ENCODE data around the gene FAM210A.

The FAM210A gene

GRCh38 chr18:13620206-13620672 is 106.1 kb downstream of the FAM210A start:
- DNase-seq, result no peak

GRCh38 chr18:13619505-13620205 is 106.7 kb downstream of the FAM210A start:
- no peak for DNase-seq

- no peak for DNase-seq
Measured at GRCh38 chr18:13618760-13619438, 107.5 kb downstream of the FAM210A start.

- no peak for DNase-seq
Measured at GRCh38 chr18:13617826-13618515, 108.4 kb downstream of the FAM210A start.

GRCh38 chr18:13616525-13617035 is 109.8 kb downstream of the FAM210A start:
- no peak for DNase-seq

GRCh38 chr18:13616041-13616440 is 110.3 kb downstream of the FAM210A start:
- DNase-seq, result no peak

GRCh38 chr18:13615432-13615861 is 110.9 kb downstream of the FAM210A start:
- no peak for DNase-seq

- no peak for DNase-seq
Measured at GRCh38 chr18:13614641-13615288, 111.6 kb downstream of the FAM210A start.

GRCh38 chr18:13613591-13614501 is 112.5 kb downstream of the FAM210A start:
- DNase-seq, result no peak
